HG03439 (cell line): Measurements from ENCODE around the gene CYP1A2.
"Not testable (repeated sequence)": the region's sequence is repeated elsewhere in the genome, so short reads cannot be mapped to it uniquely, and the experiment has no call there.

Experiments
- ATAC-seq: cut with Tn5 transposase; IDR thresholded peaks from one replicate; pipeline ENCODE4 v1.9.1; 2021; ENCODE audit warnings: mild to moderate bottlenecking, moderate library complexity; ENCODE audit not compliant: unreplicated experiment

The CYP1A2 gene

DNA sequence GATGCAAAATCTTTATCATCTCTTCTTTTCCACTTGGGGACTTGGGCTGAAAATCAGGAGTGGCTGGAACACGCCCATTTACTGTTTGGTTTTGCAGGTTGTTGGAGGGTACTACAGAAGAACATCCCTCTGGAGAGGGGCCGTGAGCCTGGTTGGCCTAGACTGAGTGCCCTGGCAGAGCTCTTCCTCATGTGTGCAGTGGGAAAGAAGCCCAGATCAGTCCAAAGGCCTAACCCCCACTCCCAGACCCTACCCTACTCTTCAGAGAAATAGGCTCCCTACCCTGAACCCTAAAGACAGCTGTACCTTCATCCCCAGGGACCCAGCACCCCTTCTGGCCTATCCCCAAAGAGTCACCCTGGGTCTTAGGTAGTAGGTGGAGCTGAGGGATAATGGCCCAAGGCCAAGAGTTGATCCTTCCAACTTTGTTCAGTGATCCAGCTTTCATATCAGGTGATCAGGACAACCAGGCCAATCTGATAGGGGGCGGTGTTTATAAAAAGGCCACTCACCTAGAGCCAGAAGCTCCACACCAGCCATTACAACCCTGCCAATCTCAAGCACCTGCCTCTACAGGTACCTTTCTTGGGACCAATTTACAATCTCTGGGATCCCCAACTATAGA is at the start of gene CYP1A2:
Gene CYP1A2, plus strand, starts transcription at position 524 of the 625 bp plus-strand sequence. CDS start 894 bp downstream, outside the sequence.
- ATAC-seq, result no peak

- ATAC-seq, result no peak
Observed at GRCh38 chr15:74709011-74709410, 39.6 kb upstream of the CYP1A2 start.

GRCh38 chr15:74709892-74710291 is 38.8 kb upstream of the CYP1A2 start:
- ATAC-seq, result no peak

GRCh38 chr15:74710319-74711094 is 38.1 kb upstream of the CYP1A2 start:
- ATAC-seq, result no peak

GRCh38 chr15:74712311-74712710 is 36.3 kb upstream of the CYP1A2 start:
- ATAC-seq, result no peak

DNA sequence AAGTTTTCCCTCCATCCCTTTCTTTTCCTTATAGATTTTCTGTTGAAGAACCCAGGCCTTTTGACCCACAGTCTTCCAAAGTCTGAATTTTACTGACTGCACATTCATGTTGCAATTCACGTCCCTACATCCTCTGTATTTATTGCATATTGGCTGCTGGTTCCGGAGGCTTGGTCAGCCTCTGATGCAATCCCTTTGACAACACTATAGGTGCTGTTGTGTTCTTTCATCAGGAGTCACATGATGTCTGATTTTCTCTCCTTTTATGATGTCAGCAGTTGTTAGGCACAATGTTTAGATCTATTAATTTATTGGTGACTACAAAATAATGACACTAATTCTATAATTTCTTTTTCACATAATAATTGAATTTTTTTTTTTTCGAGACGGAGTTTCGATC is 32.0 kb upstream of the CYP1A2 start:
- ATAC-seq, result no peak

GRCh38 chr15:74722591-74722990 is 26.1 kb upstream of the CYP1A2 start:
- ATAC-seq, result no peak

GRCh38 chr15:74723187-74723586 is 25.5 kb upstream of the CYP1A2 start:
- no peak for ATAC-seq

- no peak for ATAC-seq
Observed at GRCh38 chr15:74723754-74724334, 24.8 kb upstream of the CYP1A2 start.

- ATAC-seq, result no peak
Observed at GRCh38 chr15:74724570-74725224, 23.9 kb upstream of the CYP1A2 start.

DNA sequence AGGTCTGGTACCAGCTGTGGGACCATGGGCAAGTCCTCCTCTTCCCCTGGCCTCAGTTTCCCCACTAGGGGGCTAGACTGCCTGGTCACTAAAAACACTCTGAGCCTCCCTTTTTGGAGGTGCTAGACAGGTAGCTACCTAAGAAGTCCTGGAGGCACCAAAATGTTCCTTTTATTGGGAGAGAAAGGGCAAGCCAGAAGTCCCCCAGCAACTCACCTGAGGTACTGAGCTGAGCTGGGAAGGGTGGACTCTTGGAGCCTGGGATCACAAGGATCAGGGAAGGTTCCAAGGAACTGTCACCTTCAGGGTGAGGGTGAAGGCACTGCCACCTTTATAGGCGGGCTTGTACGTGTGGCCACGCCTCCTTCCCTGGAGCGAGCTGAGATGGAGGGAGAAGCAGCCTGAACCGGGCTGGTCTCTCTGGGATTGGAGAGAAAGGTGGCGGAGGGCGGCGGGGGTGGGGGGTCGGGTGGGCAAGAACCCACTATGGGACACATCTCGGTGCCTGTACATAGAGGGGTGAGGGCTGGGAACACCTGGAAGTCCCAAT is 23.3 kb upstream of the CYP1A2 start, which contains the start of gene CYP1A1:
Gene CYP1A1, minus strand, starts transcription at position 304 of the 550 bp plus-strand sequence. CDS start 2,431 bp downstream, outside the sequence.
- ATAC-seq, result no peak

GRCh38 chr15:74725845-74726773 is 22.5 kb upstream of the CYP1A2 start:
- ATAC-seq, result no peak

- no peak for ATAC-seq
Observed at GRCh38 chr15:74726774-74727164, 21.9 kb upstream of the CYP1A2 start.

GRCh38 chr15:74727727-74728126 is 20.9 kb upstream of the CYP1A2 start:
- no peak for ATAC-seq

DNA sequence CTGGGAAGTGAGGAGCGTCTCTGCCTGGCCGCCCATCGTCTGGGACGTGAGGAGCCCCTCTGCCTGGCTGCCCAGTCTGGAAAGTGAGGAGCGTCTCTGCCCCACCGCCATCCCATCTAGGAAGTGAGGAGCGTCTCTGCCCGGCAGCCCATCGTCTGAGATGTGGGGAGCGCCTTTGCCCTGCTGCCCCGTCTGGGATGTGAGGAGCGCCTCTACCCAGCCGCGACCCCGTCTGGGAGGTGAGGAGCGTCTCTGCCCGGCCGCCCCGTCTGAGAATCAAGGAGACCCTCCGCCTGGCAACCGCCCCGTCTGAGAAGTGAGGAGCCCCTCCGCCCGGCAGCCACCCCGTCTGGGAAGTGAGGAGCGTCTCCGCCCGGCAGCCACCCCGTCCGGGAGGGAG is 19.9 kb upstream of the CYP1A2 start:
- ATAC-seq, result not testable (repeated sequence)

GRCh38 chr15:74729372-74729771 is 19.3 kb upstream of the CYP1A2 start:
- ATAC-seq, result not testable (repeated sequence)

GRCh38 chr15:74730619-74731316 is 17.9 kb upstream of the CYP1A2 start:
- no peak for ATAC-seq

DNA sequence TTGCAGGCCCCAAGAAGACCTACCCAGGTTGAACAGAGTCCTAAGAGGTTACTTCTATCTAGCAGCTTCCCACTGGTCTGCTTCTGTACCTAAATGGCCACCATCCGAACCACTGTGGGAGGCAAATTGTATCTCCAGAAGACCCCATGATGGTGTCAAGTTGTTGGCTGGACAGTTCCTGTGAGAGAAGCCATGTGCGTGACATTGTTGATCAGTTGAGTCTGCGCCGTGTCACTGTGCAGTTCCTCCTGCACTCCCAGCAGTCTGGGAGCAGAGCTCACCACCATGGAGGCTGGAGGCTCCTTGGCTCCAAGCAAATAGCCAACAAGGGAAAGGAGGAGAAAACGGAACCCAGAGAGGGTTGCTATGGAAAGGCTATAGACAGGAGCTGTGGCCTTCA is 15.8 kb upstream of the CYP1A2 start:
- ATAC-seq, result no peak

DNA sequence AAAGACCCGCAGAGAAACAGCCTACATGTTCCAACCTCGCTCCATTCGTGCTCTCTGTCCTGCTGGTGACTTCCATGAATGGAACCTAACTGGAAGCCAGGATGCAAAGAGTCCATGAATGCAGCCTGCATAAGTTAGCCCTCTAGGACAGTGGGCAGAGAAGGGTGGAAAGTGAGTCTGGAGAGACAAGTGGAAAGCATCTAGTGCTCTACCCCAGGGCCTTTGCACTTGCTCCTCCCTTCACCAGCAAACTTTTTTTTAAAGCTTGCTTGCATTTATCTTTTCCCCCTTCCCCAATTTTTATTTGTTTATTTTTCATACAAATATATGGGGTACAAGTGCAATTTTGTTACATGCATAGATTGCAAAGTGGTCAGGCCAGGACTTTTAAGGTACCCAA is 15.4 kb upstream of the CYP1A2 start:
- no peak for ATAC-seq
